Hair follicle dermal papilla cell (primary cell): ENCODE measurements around the gene TAS2R50. TPM values are rescaled to one million over a fixed set of nuclear protein-coding genes. Genes with fewer than 3 reads are reported as not detected.

ENCODE experiments used
- total RNA-seq: library from RNA; depleted of rRNA; stranded (reverse); fragments of >200 nt; gene quantifications from 2 replicates; pipeline ENCODE4 v1.2.3, GENCODE V29; 2012

TAS2R50 gene, protein sequence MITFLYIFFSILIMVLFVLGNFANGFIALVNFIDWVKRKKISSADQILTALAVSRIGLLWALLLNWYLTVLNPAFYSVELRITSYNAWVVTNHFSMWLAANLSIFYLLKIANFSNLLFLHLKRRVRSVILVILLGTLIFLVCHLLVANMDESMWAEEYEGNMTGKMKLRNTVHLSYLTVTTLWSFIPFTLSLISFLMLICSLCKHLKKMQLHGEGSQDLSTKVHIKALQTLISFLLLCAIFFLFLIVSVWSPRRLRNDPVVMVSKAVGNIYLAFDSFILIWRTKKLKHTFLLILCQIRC
- total RNA-seq: 4.7 and 7.0 TPM in 2 replicates

DNA sequence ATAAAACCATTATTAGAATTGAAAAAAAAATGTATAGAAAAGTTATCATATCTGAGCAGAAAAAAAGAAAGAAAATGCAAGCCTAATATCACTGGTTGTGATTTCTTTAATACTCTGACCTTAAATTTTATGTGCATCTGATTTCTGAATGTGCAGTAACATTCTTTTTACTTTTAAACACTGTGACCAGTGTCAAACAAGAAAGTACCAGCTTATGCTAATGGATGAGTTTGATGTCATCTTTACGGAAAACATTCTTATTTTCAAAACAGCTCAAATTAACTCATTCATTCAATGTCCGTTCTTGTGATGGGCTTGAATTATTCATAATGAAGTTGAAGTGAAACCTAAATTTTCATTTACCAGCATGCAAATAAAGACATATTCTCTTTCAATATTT lies at the start of gene TAS2R50:
TSS of gene TAS2R50 (minus strand) at position 101 of the 400 bp plus-strand sequence. CDS start at position 49, 52 bp downstream.

DNA sequence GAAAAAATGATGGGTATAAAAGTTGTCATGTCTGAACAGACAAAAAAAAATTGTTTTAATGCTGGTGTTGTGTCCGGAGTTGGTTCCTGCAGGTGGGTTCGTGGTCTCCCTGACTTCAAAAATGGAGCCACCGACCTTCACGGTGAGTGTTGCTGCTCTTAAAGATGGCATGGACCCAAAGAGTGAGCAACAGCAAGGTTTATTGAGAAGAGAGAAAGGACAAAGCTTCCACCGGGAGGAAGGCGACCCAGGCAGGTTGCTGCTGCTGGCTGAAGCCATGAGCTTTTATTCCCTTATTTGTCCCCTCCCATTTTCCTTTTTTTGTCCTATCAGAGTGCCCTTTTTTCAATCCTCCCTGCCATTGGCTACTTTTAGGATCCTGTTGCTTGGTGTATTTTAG lies 44.6 kb upstream of the TAS2R50 start, which contains the start of gene TAS2R31:
TSS of gene TAS2R31 (minus strand) at position 101 of the 400 bp plus-strand sequence. CDS start at position 29, 72 bp downstream.

DNA sequence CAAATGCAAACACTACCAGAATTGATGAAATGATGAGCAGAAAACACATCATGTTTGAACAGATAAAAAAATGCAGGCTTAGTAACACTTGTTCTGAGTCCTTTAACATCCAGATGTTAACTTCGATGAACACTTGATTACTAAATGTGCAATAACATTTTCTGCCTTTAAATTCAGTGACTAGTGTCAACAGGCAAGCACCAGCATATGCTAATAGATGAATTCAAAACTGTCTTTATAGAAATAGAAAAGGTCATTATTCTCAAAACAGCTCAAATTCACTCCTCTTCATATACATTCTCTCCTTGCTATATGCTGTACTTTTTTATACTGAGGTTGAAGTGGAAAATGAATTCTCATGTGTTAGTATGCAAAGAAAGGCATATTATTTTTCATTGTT lies 35.8 kb upstream of the TAS2R50 start, which contains the start of gene TAS2R19:
TSS of gene TAS2R19 (minus strand) at position 101 of the 400 bp plus-strand sequence. CDS start at position 52, 49 bp downstream.

DNA sequence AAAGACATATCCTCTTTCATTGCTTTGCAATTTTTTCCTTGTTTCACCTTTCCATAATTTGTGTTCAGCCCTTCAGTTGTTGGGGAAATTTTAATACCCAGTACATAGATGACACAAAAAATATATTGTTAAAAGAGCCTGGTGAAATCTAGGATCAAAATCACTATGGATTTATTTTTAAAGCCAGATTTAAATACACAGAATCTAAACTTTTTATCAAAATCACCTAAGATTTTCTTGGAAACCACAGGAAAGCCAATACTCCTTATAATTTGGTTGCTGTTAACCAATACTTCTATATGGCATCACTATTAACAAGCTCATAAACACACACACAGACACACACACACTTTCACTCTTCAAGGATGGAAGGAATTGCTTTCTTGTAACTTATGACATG lies 11.5 kb upstream of the TAS2R50 start, which contains the start of gene TAS2R20:
TSS of gene TAS2R20 (minus strand) at position 101 of the 400 bp plus-strand sequence. CDS start 429 bp downstream, outside the sequence.

DNA sequence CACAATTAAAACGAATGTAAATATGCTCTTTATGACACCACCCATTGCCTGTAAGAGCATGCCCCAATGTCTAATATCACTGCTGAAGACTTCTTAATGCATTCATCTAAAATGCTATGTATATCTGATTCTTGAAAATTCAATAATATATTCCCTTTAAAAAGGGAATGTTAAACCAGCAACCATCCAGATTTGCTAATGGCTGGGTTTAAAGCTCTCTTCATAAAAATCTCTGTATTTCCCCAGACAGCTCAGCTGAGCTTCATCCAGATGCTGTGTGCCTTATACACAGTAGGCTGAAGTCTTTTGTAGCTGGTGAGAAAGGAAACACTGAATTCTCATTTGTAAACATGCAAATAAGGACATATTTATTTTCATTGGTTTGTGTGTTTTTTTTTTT lies 47.5 kb downstream of the TAS2R50 start, which contains the start of gene TAS2R14:
TSS of gene TAS2R14 (minus strand) at position 101 of the 400 bp plus-strand sequence. CDS start at position 45, 56 bp downstream.

Other genes starting within 250 kb of the TAS2R50 start
- 0.16 TPM in 1 of 2 replicates, not detected in the other for gene TAS2R7, start 184.3 kb downstream of the TAS2R50 start, total RNA-seq
- gene TAS2R8, start 179.6 kb downstream of the TAS2R50 start, total RNA-seq: 0.12 TPM in 1 of 2 replicates, not detected in the other
- gene TAS2R9, start 176.7 kb downstream of the TAS2R50 start, total RNA-seq: not detected in 2 replicates
- 1.2 and 1.8 TPM in 2 replicates for gene TAS2R10, start 160.6 kb downstream of the TAS2R50 start, total RNA-seq
- gene PRR4, start 137.4 kb downstream of the TAS2R50 start, total RNA-seq: 1.7 and 10.5 TPM in 2 replicates
- gene PRH1, start 102.7 kb downstream of the TAS2R50 start, total RNA-seq: 19.8 and 37.5 TPM in 2 replicates
- 1.8 and 3.4 TPM in 2 replicates for gene TAS2R13, start 77.3 kb downstream of the TAS2R50 start, total RNA-seq
- not detected in 2 replicates for gene PRH2, start 57.7 kb downstream of the TAS2R50 start, total RNA-seq
- 2.9 and 7.0 TPM in 2 replicates for gene TAS2R14, start 47.6 kb downstream of the TAS2R50 start, total RNA-seq
- gene TAS2R20, start 11.4 kb upstream of the TAS2R50 start, total RNA-seq: 3.3 and 7.5 TPM in 2 replicates
- gene TAS2R19, start 35.7 kb upstream of the TAS2R50 start, total RNA-seq: 4.9 and 9.6 TPM in 2 replicates
- 6.4 and 10.9 TPM in 2 replicates for gene TAS2R31, start 44.5 kb upstream of the TAS2R50 start, total RNA-seq
- gene TAS2R46, start 75.4 kb upstream of the TAS2R50 start, total RNA-seq: 2.2 and 6.8 TPM in 2 replicates
- 3.4 and 4.3 TPM in 2 replicates for gene TAS2R43, start 105.4 kb upstream of the TAS2R50 start, total RNA-seq
- 3.6 and 8.8 TPM in 2 replicates for gene TAS2R30, start 147.7 kb upstream of the TAS2R50 start, total RNA-seq
- gene SMIM10L1, start 184.3 kb upstream of the TAS2R50 start, total RNA-seq: 5.5 and 5.8 TPM in 2 replicates
- gene TAS2R42, start 200.0 kb upstream of the TAS2R50 start, total RNA-seq: not detected in 2 replicates